ENCODE measurements around the gene RTEL1. TPM values are rescaled to one million over a fixed set of nuclear protein-coding genes. Genes with fewer than 3 reads are reported as not detected.

The RTEL1 gene
- total and polyA plus RNA-seq, 9 of the 15 experiments (the other 6 are each of a cell fraction or from before 2014, with no cell fraction given), result 0.36 to 61.0 (median 17.9) TPM

GRCh38 chr20:63626424-63627128 is 31.5 kb upstream of the RTEL1 start, which contains the start of gene GMEB2 (continued):
- peak; percentile 87 for TF ChIP-seq SMAD4 (CRISPR knock-in tag; conservative IDR thresholded peaks at IDR 0.05)
- TF ChIP-seq ZKSCAN3 (CRISPR knock-in tag; IDR thresholded peaks at IDR 0.05), result no peak
- TF ChIP-seq ELF1 (tag; IDR thresholded peaks at IDR 0.05), result peak; percentile 67
- peak; percentile 60 for TF ChIP-seq FUS (optimal IDR thresholded peaks at IDR 0.05; ENCODE audit: low read depth, low read length)
- no peak for TF ChIP-seq MBD2 (IDR thresholded peaks at IDR 0.05; ENCODE audit: borderline replicate concordance, low read depth)
- peak; percentile 71; the same call in 1 of the 2 replicates for TF ChIP-seq PHF8 (IDR thresholded peaks at IDR 0.05; ENCODE audit: borderline replicate concordance, low read length)
- no peak for TF ChIP-seq CAMTA2 (CRISPR knock-in tag; conservative IDR thresholded peaks at IDR 0.05)
- TF ChIP-seq SLC30A9 (CRISPR knock-in tag; IDR thresholded peaks at IDR 0.05), result no peak
- TF ChIP-seq FOXJ2 (tag; IDR thresholded peaks at IDR 0.05), result no peak
- peak; percentile 53; the same call in 1 of the 2 replicates for TF ChIP-seq GABPA (tag; conservative IDR thresholded peaks at IDR 0.05; ENCODE audit: low read depth)
- no peak for TF ChIP-seq DNMT1 (IDR thresholded peaks at IDR 0.05)
- TF ChIP-seq ZNF639 (CRISPR knock-in tag; conservative IDR thresholded peaks at IDR 0.05 in 1 of 2, IDR thresholded peaks at IDR 0.05 in 1 of 2), result peak in 1 of 2 experiments; percentile 98; a peak in 2 of 4 replicates
- peak; percentile 58; the same call in 1 of the 2 replicates for TF ChIP-seq HNRNPL (IDR thresholded peaks at IDR 0.05; ENCODE audit: low read depth, low read length)
- no peak for TF ChIP-seq PCBP2 (IDR thresholded peaks at IDR 0.05; ENCODE audit: low read depth, low read length, poor library complexity, severe bottlenecking)
- TF ChIP-seq TFAP4 (CRISPR knock-in tag; IDR thresholded peaks at IDR 0.05; ENCODE audit: borderline replicate concordance), result no peak
- TF ChIP-seq SAFB (IDR thresholded peaks at IDR 0.05; ENCODE audit: borderline replicate concordance, low read depth, low read length), result peak; percentile 73; the same call in 1 of the 2 replicates
- TF ChIP-seq SNIP1 (IDR thresholded peaks at IDR 0.05; ENCODE audit: low read depth), result no peak
- no peak for TF ChIP-seq POLR2AphosphoS5 (IDR thresholded peaks at IDR 0.05; ENCODE audit: control insufficient read depth, insufficient read depth, low read depth, low read length)
- no peak for TF ChIP-seq ZNF253 (CRISPR knock-in tag; conservative IDR thresholded peaks at IDR 0.05)
- no peak for TF ChIP-seq COPS2 (conservative IDR thresholded peaks at IDR 0.05)
- TF ChIP-seq FOSL1 (tag; conservative IDR thresholded peaks at IDR 0.05), result peak; percentile 55; the same call in 1 of the 2 replicates
- peak; percentile 88 for TF ChIP-seq CREM (IDR thresholded peaks at IDR 0.05; ENCODE audit: low read depth)
- peak; percentile 73 for TF ChIP-seq ZNF395 (CRISPR knock-in tag; IDR thresholded peaks at IDR 0.05)
